Transverse colon (tissue), 4 donors: ENCODE measurements around the gene FHOD1. TPM values are rescaled to one million over a fixed set of nuclear protein-coding genes. Genes with fewer than 3 reads are reported as not detected.

ENCODE experiments used
- DNase-seq: peaks from one replicate; pipeline ENCODE4 v3.0.0-alpha.2; 2019
- H3K27ac ChIP-seq, 4 donors: fragments of 200-600 bp; sonication (generic); 2 replicates each; pipeline ENCODE4 v1.5.1; 2016 to 2018; ENCODE audit warnings: inconsistent platforms in 4 of 4
- H3K27me3 ChIP-seq: fragments of 200-600 bp; sonication (generic); 2 replicates; pipeline ENCODE4 v1.5.1; 2017; ENCODE audit warnings: inconsistent platforms
- H3K36me3 ChIP-seq, 4 donors: fragments of 200-600 bp; sonication (generic); 2 replicates each; pipeline ENCODE4 v1.5.1; 2017 to 2019; ENCODE audit warnings: inconsistent platforms in 4 of 4
- H3K4me1 ChIP-seq, 4 donors: fragments of 200-600 bp; sonication (generic); 2 replicates each; pipeline ENCODE4 v1.5.1; 2017 to 2020; ENCODE audit warnings: inconsistent platforms in 4 of 4
- H3K4me3 ChIP-seq, 4 donors: fragments of 200-600 bp; sonication (generic); 1 replicate in 1 of 4; 2 replicates in 3 of 4; pipeline versions ENCODE4 v1.5.1 to v1.6.1; 2017 to 2019; ENCODE audit warnings: inconsistent platforms in 4 of 4
- H3K9me3 ChIP-seq, 2 donors: fragments of 200-600 bp; sonication (generic); 2 replicates each; pipeline ENCODE4 v1.5.1; 2017 to 2019; ENCODE audit warnings: inconsistent platforms in 2 of 2
- EP300 ChIP-seq: sonication (generic); formaldehyde crosslinking; IDR thresholded peaks from one replicate; pipeline ENCODE4 v1.6.1; 2017; ENCODE audit warnings: antibody characterized with exemption, low read depth
- POLR2A ChIP-seq: fragments of 450-650 bp; IDR thresholded peaks from one replicate; pipeline ENCODE4 v1.6.1; 2016; ENCODE audit warnings: antibody characterized with exemption, mild to moderate bottlenecking, moderate library complexity
- POLR2AphosphoS5 ChIP-seq, 3 donors: sonication (generic); formaldehyde crosslinking; IDR thresholded peaks; one replicate each; pipeline ENCODE4 v1.6.1; 2016; ENCODE audit warnings: antibody characterized with exemption in 3 of 3
- WGBS, 2 donors: methylation state at CpG; one replicate each; pipeline ENCODE4 v1.1.5; 2018; ENCODE audit warnings: low coverage in 1 of 2; 5-methylcytosine and 5-hydroxymethylcytosine counted together
- in situ Hi-C, 4 donors: fragments of 200-750 bp; cut with MboI; loops; one replicate each; pipeline versions ENCODE4 v1.15.0 to v1.15.1; 2017; ENCODE audit warnings: low sequenced_read_pairs in 3 of 4, low pct_ligation_motif_present in 1 of 4, low pct_unique_long_range_greater_than_20kb in 1 of 4
- intact Hi-C: fragments of 100-400 bp; cut with DNase I; formaldehyde crosslinking; loops from one replicate; pipeline ENCODE4 v1.15.1; 2023; ENCODE audit warnings: low total_unique reads
- total RNA-seq, 4 donors: library from RNA; depleted of rRNA; stranded (reverse); fragments of >200 nt; gene quantifications; one replicate each; pipeline ENCODE4 v1.1.0, GENCODE V29; 2016
- TF ChIP-seq, protein P1 (sequence below), 5 experiments: fragments of 200-600 bp in 3 of 5; fragments of 450-650 bp in 2 of 5; sonication (generic) in 3 of 5; IDR thresholded peaks; 1 replicate in 2 of 5; 2 replicates in 3 of 5; pipeline ENCODE4 v1.5.1; 2016 to 2017; ENCODE audit warnings: antibody characterized with exemption in 5 of 5, inconsistent platforms in 3 of 5, mild to moderate bottlenecking in 2 of 5, moderate library complexity in 1 of 5

The FHOD1 gene
- total RNA-seq, 4 donors from 2014 or later, result 25.1 to 177 (median 33.6) TPM

DNA sequence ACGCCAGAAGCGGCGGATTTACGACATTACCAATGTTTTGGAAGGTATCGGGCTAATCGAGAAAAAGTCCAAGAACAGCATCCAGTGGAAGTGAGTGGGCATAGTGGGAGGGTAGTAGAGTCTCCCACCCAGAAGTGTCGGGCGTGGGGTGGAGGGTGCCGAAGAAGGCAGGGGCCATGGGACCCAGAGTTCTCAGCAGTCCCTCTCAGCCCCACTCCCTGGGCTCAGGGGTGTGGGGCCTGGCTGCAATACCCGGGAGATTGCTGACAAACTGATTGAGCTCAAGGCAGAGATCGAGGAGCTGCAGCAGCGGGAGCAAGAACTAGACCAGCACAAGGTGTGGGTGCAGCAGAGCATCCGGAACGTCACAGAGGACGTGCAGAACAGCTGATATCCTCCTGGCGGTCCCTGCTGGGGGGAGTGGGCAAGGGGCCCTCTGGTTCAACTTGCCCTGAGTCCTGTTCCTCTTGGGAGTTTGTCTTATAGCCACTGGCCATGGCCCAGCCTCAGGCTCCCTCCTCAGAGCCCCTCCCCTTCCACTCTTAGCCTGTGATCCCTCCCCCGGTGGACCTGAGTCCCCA, 54.4 kb downstream of the FHOD1 start:
- no peaks in the 10 kb centered on the region for H3K27me3 ChIP-seq
- intact Hi-C loops (no loop called here), in situ Hi-C loops (no loop called here)
- H3K4me3 ChIP-seq, result peak overlapping the region; percentile 79 to 97 (median 88)
- peak overlapping the region; percentile 78 to 92 (median 86) for H3K27ac ChIP-seq
- no peak for DNase-seq
- TF ChIP-seq, protein P1, sequence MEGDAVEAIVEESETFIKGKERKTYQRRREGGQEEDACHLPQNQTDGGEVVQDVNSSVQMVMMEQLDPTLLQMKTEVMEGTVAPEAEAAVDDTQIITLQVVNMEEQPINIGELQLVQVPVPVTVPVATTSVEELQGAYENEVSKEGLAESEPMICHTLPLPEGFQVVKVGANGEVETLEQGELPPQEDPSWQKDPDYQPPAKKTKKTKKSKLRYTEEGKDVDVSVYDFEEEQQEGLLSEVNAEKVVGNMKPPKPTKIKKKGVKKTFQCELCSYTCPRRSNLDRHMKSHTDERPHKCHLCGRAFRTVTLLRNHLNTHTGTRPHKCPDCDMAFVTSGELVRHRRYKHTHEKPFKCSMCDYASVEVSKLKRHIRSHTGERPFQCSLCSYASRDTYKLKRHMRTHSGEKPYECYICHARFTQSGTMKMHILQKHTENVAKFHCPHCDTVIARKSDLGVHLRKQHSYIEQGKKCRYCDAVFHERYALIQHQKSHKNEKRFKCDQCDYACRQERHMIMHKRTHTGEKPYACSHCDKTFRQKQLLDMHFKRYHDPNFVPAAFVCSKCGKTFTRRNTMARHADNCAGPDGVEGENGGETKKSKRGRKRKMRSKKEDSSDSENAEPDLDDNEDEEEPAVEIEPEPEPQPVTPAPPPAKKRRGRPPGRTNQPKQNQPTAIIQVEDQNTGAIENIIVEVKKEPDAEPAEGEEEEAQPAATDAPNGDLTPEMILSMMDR (IDR thresholded peaks at IDR 0.05), result no peak
- TF ChIP-seq EP300 (no peak), POLR2A (no peak), POLR2AphosphoS5 (IDR thresholded peaks at IDR 0.05) (no peak)
- 27% methylated on average over 17 of the region's 17 CpGs; no CpG with 5 or more reads in 1 of the 2 donors for WGBS, 2 donors
- H3K9me3 ChIP-seq, result no peaks in the 10 kb centered on the region
- peaks cover 11 to 26% (median 23%) of the 10 kb centered on the region in 4 donors for H3K4me1 ChIP-seq
- peaks cover 0 to 31% (median 11%) of the 10 kb centered on the region in 4 donors for H3K36me3 ChIP-seq

GRCh38 chr16:67191995-67192681, 55.1 kb downstream of the FHOD1 start, which contains the start of gene E2F4:
E2F4 (plus strand) TSS chr16:67192155; CDS start chr16:67192228, 73 bp downstream.
- in situ Hi-C loops, result no loop called here
- TF ChIP-seq POLR2A (peak; percentile 35), EP300 (no peak), POLR2AphosphoS5 (IDR thresholded peaks at IDR 0.05) (peak; percentile 55 to 87 (median 81))
- TF ChIP-seq, protein P1 (IDR thresholded peaks at IDR 0.05), result no peak
- peaks cover 11 to 25% (median 19%) of the 10 kb centered on the region in 4 donors for H3K4me1 ChIP-seq
- intact Hi-C loops, result no loop called here
- no peaks in the 10 kb centered on the region for H3K9me3 ChIP-seq
- peak within 1 kb of the TSS; percentile 79 to 97 (median 88) for H3K4me3 ChIP-seq
- 0% methylated on average over 53 of the region's 54 CpGs; no CpG with 5 or more reads in 1 of the 2 donors for WGBS, 2 donors
- DNase-seq, result peak; percentile 93
- peak within 1 kb of the TSS; percentile 78 to 92 (median 86) for H3K27ac ChIP-seq
- H3K27me3 ChIP-seq, result no peaks in the 10 kb centered on the region
- H3K36me3 ChIP-seq, result peaks cover 0 to 26% (median 11%) of the 10 kb centered on the region in 4 donors

DNA sequence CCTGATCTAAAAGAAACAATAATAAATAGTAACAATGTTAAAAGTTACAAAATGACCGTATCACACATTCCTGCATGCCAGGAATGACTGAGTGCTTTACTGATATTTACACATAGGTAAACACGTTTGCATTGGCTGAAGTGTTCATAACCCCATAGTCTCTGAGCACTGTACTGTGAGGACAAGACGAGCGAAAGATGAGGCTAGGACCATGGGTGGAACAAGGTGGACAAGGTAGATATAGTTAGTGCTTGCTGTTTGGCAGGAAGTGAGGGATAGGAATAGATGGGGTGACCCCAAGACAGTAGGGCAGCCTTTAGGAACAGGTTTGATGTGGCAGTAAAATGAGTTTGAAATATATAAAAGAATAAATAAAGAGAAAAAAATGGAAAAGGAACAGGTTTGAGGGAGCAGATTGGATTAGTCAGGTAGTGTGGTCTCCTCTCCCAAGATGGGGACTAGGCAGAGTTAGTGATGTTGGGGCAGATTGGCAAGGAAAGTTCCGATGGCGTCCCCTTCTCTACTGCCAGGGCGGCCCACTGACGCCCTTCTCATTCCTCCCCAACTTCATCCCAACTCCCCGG, 55.8 kb downstream of the FHOD1 start:
- Histone ChIP-seq H3K9me3 (no peaks in the 10 kb centered on the region), H3K27me3 (no peaks in the 10 kb centered on the region), H3K27ac (peak overlapping the region in 3 of 4 donors; percentile 78 to 92 (median 88)), H3K4me3 (peak overlapping the region in 3 of 4 donors; percentile 79 to 97 (median 88)), H3K36me3 (peaks cover 0 to 19% (median 9%) of the 10 kb centered on the region in 4 donors), H3K4me1 (peaks cover 11 to 25% (median 19%) of the 10 kb centered on the region in 4 donors)
- intact Hi-C loops (no loop called here), in situ Hi-C loops (no loop called here)
- TF ChIP-seq EP300 (no peak), POLR2AphosphoS5 (IDR thresholded peaks at IDR 0.05) (no peak), POLR2A (no peak)
- TF ChIP-seq, protein P1 (IDR thresholded peaks at IDR 0.05), result no peak
- DNase-seq, result no peak
- 24 to 46% methylated on average over 4 to 9 of the region's 9 CpGs for WGBS, 2 donors
